Chondrocyte (in vitro differentiated cells): ENCODE measurements around the gene HLCS. TPM values are rescaled to one million over a fixed set of nuclear protein-coding genes. Genes with fewer than 3 reads are reported as not detected.

Experiments
- DNase-seq: peaks from one replicate; pipeline ENCODE4 v3.0.0; 2021; ENCODE audit warnings: mixed read lengths, low spot score
- H3K27ac Mint-ChIP-seq: one replicate; pipeline ENCODE4 v1.8.0; 2021; ENCODE audit warnings: mild to moderate bottlenecking, moderate library complexity, mixed read lengths; ENCODE audit not compliant: unreplicated experiment
- H3K27me3 Mint-ChIP-seq: 2 replicates; pipeline ENCODE4 v1.8.0; 2021; ENCODE audit warnings: low read depth, mixed read lengths
- H3K36me3 Mint-ChIP-seq: 2 replicates; pipeline ENCODE4 v1.8.0; 2021; ENCODE audit warnings: low read depth, mixed read lengths
- H3K4me1 Mint-ChIP-seq: 2 replicates; pipeline ENCODE4 v1.8.0; 2021; ENCODE audit warnings: low read depth, mild to moderate bottlenecking, mixed read lengths
- H3K4me3 Mint-ChIP-seq: one replicate; pipeline ENCODE4 v1.8.0; 2021; ENCODE audit warnings: mild to moderate bottlenecking, moderate library complexity, mixed read lengths; ENCODE audit not compliant: unreplicated experiment
- H3K9me3 Mint-ChIP-seq: 2 replicates; pipeline ENCODE4 v1.8.0; 2021; ENCODE audit warnings: low read depth, mixed read lengths
- total RNA-seq: library from RNA; stranded (reverse); gene quantifications from 3 replicates; pipeline ENCODE4 v1.2.1, GENCODE V29; 2021
- TF ChIP-seq, protein P1 (sequence below): fragments of 200-600 bp; sonication (generic); IDR thresholded peaks from 2 replicates; pipeline ENCODE4 v1.5.0; 2021; ENCODE audit warnings: antibody characterized with exemption, mild to moderate bottlenecking, moderate library complexity

HLCS gene
- total RNA-seq, 1 donor from 2014 or later = 30.4 TPM

DNA sequence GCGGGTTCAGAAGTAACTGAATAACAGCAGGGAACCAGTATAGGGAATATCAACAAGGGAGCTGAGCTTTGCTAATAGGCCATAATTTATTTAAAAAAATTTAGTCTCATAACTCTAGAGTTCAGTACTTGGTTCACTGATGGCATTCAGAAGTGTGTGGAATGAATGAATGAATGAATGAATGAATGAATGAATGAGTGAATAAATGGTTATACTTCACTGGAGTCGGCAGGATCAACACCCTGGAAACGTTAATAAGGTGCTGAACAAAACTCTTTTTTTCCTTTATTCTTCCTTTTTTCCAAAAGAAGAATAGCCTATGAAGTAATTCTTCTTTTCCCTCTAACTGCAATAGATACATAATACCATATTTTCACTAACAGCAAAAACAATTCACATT lies 138.3 kb downstream of the HLCS start:
- no peaks in the 10 kb centered on the region for H3K9me3 Mint-ChIP-seq
- TF ChIP-seq, protein P1, sequence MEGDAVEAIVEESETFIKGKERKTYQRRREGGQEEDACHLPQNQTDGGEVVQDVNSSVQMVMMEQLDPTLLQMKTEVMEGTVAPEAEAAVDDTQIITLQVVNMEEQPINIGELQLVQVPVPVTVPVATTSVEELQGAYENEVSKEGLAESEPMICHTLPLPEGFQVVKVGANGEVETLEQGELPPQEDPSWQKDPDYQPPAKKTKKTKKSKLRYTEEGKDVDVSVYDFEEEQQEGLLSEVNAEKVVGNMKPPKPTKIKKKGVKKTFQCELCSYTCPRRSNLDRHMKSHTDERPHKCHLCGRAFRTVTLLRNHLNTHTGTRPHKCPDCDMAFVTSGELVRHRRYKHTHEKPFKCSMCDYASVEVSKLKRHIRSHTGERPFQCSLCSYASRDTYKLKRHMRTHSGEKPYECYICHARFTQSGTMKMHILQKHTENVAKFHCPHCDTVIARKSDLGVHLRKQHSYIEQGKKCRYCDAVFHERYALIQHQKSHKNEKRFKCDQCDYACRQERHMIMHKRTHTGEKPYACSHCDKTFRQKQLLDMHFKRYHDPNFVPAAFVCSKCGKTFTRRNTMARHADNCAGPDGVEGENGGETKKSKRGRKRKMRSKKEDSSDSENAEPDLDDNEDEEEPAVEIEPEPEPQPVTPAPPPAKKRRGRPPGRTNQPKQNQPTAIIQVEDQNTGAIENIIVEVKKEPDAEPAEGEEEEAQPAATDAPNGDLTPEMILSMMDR = no peak
- H3K36me3 Mint-ChIP-seq = peaks cover 8% of the 10 kb centered on the region
- DNase-seq = no peak
- no peaks in the 10 kb centered on the region for H3K27me3 Mint-ChIP-seq
- peaks cover 8% of the 10 kb centered on the region for H3K4me1 Mint-ChIP-seq
- H3K27ac Mint-ChIP-seq = no peak overlapping the region
- no peak overlapping the region for H3K4me3 Mint-ChIP-seq

DNA sequence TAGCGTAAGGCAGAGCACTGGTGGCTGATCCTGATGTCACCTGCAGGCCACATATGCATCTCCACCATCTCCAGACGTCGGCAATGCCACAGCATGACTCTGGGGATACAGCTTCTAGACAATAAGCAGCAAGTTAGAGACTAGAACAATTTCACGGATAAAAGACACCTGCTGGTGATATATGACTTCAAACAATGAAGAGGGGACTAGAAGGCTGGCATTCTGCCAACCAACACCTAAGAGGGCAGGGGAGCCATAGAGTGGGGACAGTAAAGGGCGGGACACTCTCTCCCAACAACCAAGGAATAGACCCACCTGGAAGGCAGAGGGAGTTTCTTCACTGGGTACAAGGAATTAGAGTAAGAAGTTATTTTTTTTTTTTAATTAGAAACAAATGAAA lies 140.8 kb downstream of the HLCS start:
- Mint-ChIP-seq H3K4me1 (peaks cover 6% of the 10 kb centered on the region), H3K27me3 (no peaks in the 10 kb centered on the region), H3K9me3 (no peaks in the 10 kb centered on the region), H3K4me3 (no peak overlapping the region), H3K36me3 (peaks cover 10% of the 10 kb centered on the region), H3K27ac (no peak overlapping the region)
- TF ChIP-seq, protein P1 = no peak
- no peak for DNase-seq

DNA sequence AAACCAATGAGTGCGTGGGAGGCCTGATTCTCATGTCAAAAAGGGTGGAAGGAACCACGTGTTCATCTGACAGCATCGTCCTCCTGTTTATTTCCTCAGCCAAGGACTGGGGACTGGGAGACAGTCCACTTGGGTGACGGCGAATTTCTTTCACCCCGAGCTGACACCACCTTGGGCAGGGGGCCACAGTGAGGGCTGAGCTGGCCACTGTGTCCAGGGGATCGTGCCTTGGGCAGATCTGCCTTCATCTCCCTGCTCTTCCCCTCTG lies 145.5 kb downstream of the HLCS start:
- no peak for DNase-seq
- H3K27me3 Mint-ChIP-seq = no peaks in the 10 kb centered on the region
- H3K27ac Mint-ChIP-seq = no peak overlapping the region
- TF ChIP-seq, protein P1 = no peak
- no peaks in the 10 kb centered on the region for H3K4me1 Mint-ChIP-seq
- no peaks in the 10 kb centered on the region for H3K9me3 Mint-ChIP-seq
- H3K36me3 Mint-ChIP-seq = peaks cover 11% of the 10 kb centered on the region
- H3K4me3 Mint-ChIP-seq = no peak overlapping the region

DNA sequence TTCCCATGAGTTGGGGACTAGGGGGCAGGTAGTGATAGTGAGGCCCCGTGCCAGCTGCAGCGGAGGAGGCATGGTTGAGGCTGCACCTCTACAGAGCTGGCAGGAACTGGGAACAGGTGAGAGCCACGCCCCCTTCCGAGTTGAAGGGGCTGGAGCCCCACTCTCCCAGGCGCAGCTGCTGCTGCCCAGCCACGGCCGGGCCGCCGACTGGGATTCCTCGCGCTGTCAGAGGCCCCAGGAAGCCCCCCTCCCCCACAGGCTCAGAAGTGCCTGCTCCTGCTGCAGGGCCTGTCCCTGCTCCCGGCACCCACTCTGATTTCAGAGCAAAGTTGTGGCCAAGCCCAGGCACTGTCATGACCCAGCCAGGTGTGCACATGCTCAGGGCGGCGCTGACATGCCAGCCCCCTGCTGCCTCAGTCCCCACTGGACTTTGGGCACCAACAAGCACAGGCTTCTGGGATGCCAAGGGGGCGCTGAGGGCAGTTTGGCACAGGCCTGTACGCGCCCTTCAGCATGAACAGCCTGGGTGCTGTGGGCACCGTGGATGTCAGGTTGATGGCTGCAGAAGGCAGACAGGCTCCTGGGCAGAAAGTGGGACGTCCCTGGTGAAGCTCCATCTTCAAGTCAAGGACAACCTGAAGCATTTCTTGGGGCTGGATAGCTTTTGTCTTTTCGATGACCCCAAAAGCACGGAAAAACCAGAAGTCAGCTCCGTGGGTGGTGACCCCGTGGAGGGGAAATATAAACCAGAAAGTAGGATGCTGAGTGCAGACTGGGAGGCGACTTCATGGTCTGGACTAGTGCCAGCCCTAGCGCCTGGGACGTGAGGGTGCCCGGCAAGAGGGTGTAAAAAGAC lies 146.1 kb downstream of the HLCS start:
- H3K4me1 Mint-ChIP-seq = no peaks in the 10 kb centered on the region
- H3K27ac Mint-ChIP-seq = no peak overlapping the region
- peaks cover 8% of the 10 kb centered on the region for H3K36me3 Mint-ChIP-seq
- DNase-seq = no peak
- TF ChIP-seq, protein P1 = no peak
- no peak overlapping the region for H3K4me3 Mint-ChIP-seq
- no peaks in the 10 kb centered on the region for H3K9me3 Mint-ChIP-seq
- H3K27me3 Mint-ChIP-seq = no peaks in the 10 kb centered on the region

DNA sequence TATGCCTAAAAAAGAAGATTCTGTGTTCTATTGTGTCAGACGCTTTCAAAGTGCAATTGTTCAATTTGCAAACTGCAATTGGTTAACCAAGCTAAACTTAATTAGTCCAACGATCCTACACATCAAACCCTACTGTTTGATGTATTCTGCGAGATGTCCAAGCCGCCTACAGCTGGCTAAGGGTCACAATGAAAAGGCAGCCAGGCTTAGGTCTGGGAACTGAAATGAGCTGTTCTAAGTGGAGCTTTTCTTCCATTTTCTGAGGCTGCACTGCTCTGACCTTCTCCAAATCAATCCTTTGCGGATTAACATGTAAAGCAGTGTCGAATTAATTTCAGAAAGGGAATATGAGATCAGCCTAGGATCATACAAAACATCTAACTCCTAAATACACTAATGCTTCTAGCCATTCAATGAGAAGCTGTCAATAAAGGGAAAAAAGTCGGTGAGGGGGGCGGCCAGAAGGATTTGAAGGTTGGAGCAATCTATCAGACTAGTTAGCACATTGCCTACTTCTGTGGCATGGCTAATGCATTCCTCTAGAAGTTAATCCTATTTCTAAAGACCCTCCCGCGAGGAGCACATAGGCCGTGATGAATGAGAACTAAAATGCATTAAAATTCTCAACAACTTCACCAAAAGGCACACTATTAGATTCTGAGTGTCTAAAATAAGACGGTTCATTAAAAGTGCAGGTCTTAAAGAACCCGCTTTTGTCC lies 148.6 kb downstream of the HLCS start:
- H3K36me3 Mint-ChIP-seq = peaks cover 3% of the 10 kb centered on the region
- H3K27ac Mint-ChIP-seq = no peak overlapping the region
- no peaks in the 10 kb centered on the region for H3K9me3 Mint-ChIP-seq
- DNase-seq = no peak
- TF ChIP-seq, protein P1 = no peak
- no peaks in the 10 kb centered on the region for H3K27me3 Mint-ChIP-seq
- H3K4me3 Mint-ChIP-seq = no peak overlapping the region
- no peaks in the 10 kb centered on the region for H3K4me1 Mint-ChIP-seq
